Immature natural killer cell (primary cell): ENCODE results near the gene HOXA6. TPM values are rescaled to one million over a fixed set of nuclear protein-coding genes. Genes with fewer than 3 reads are reported as not detected.

ENCODE experiments used
- DNase-seq, 3 donors: peaks; one replicate each; pipeline ENCODE4 v3.0.0; 2022; ENCODE audit warnings: mixed read lengths in 1 of 3
- H3K27ac Mint-ChIP-seq, 6 donors: one replicate each; pipeline ENCODE4 v1.8.0; 2020; ENCODE audit warnings: mixed read lengths in 6 of 6, mild to moderate bottlenecking in 5 of 6, inconsistent platforms in 4 of 6, moderate library complexity in 3 of 6
- H3K27me3 Mint-ChIP-seq, 3 donors: one replicate each; pipeline ENCODE4 v1.8.0; 2020 to 2021; ENCODE audit warnings: low read depth in 3 of 3, mild to moderate bottlenecking in 3 of 3, mixed read lengths in 3 of 3, moderate library complexity in 3 of 3, inconsistent platforms in 1 of 3
- H3K36me3 Mint-ChIP-seq, 3 donors: one replicate each; pipeline ENCODE4 v1.8.0; 2020; ENCODE audit warnings: mixed read lengths in 3 of 3, inconsistent platforms in 2 of 3, mild to moderate bottlenecking in 2 of 3
- H3K4me1 Mint-ChIP-seq, 2 donors: one replicate each; pipeline ENCODE4 v1.8.0; 2020; ENCODE audit warnings: inconsistent platforms in 2 of 2, mild to moderate bottlenecking in 2 of 2, mixed read lengths in 2 of 2, moderate library complexity in 1 of 2
- H3K4me3 Mint-ChIP-seq, 5 donors: one replicate each; pipeline ENCODE4 v1.8.0; 2020; ENCODE audit warnings: mild to moderate bottlenecking in 5 of 5, mixed read lengths in 5 of 5, inconsistent platforms in 3 of 5, moderate library complexity in 3 of 5
- H3K9me3 Mint-ChIP-seq, 6 donors: one replicate each; pipeline ENCODE4 v1.8.0; 2020; ENCODE audit warnings: mild to moderate bottlenecking in 6 of 6, mixed read lengths in 6 of 6, inconsistent platforms in 4 of 6, moderate library complexity in 3 of 6
- polyA plus RNA-seq, 3 donors: library from polyadenylated mRNA; unstranded; fragments of 300-500 nt; fragmentation: Illumina TruSeq; gene quantifications; one replicate each; pipeline ENCODE4 v1.2.3, GENCODE V29; 2021

The HOXA6 gene
- 1 to 10 TPM in 1 of 3 donors, under 1 TPM in 1, not detected in 1; 0.52 to 3.8 TPM for polyA plus RNA-seq

DNA sequence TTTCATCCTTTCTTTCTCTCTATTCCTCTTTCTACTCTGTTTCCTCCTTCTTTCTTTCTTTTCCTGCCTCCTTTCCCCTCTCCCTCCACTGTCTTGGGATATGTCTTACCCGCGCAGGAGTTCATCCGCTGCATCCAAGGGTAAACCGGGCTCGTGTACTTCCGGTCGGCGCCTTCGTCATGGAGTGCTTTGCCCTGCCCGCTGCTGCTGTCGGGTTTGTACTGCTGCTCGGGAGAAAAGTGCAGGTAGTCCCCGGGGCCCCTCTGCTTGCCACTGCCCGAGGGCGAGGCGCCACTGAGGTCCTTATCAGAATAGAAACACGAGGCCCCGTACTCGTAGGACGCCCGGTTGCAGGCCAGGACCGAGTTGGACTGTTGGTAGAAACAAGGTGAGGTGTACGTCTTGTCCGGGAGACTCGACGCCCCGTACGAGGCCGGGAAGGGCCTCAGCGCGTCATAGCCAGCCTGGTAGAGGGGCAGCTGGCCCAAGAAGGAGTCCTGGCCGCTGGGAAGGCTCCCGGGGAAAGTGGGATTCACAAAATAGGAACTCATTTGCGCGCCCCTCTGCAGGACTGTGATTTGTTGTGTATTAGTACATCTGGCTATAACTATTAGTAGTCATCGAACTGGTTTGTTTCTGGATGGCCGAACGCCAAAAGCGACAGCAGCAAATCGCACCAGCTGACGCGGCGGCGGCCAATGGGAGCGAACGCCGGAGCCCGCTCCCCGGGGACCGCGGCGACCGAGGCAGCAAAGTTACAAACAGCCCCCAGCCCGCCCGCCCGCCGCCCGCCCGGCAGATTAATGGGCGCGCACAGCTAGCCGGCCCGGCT is at the start of gene HOXA6:
Gene HOXA6, minus strand, starts transcription at position 576 of the 832 bp plus-strand sequence. Its CDS starts 25 bp downstream, at position 551.
- Mint-ChIP-seq H3K4me1 (peaks cover 32 to 50% of the 10 kb centered on the region in 2 donors), H3K9me3 (no peaks in the 10 kb centered on the region), H3K27me3 (peaks cover 20 to 49% (median 34%) of the 10 kb centered on the region in 3 donors), H3K4me3 (peak within 1 kb of the TSS; percentile 79 to 88 (median 85)), H3K27ac (peak within 1 kb of the TSS in 2 of 6 donors; percentile 55 to 87), H3K36me3 (peaks cover 0 to 3% (median 0%) of the 10 kb centered on the region in 3 donors)
- peak in 1 of 3 donors; percentile 21 for DNase-seq

GRCh38 chr7:27196287-27196767 is 48.8 kb upstream of the HOXA6 start:
- DNase-seq, result peak; percentile 64 to 71 (median 70)
- Mint-ChIP-seq H3K36me3 (no peaks in the 10 kb centered on the region), H3K27ac (no peak overlapping the region), H3K4me3 (no peak overlapping the region), H3K27me3 (peaks cover 39 to 79% (median 74%) of the 10 kb centered on the region in 3 donors), H3K9me3 (no peaks in the 10 kb centered on the region), H3K4me1 (peaks cover 32 to 43% of the 10 kb centered on the region in 2 donors)

DNA sequence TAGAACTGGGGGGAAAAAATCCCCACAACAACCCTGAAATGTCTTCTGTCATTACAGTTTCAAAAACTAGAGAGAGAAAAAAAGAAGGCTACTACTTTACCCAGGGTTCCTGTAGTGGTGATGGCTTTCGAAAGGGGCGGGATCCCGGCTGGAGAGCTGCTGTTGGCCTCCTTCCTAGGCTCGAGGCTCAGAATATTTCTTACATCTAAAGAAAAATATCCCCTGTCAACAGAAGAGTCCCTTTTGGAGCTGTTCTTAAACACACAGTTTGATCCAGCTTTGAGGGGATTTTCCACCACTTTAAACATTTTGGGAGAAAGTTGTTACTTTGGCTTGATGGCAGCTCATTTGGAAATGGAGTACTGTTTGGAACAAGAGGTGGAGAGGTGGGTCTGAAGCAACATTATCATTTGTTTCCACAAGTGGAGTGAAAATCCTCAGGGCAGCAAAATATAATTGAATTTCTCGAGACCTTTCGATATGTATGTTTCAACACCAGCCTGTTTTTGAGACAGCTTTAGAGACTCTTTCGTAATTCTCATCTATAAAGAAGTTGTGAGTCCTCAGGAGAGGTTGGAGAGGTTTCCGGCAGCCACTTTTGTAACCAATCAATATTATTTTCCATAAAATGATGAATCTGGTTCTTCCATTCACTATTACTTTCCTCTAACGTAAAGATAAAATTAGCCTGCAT is 47.3 kb upstream of the HOXA6 start:
- no peak overlapping the region for H3K4me3 Mint-ChIP-seq
- peaks cover 22 to 33% of the 10 kb centered on the region in 2 donors for H3K4me1 Mint-ChIP-seq
- H3K27me3 Mint-ChIP-seq, result peaks cover 46 to 80% (median 76%) of the 10 kb centered on the region in 3 donors
- no peak for DNase-seq
- H3K36me3 Mint-ChIP-seq, result no peaks in the 10 kb centered on the region
- H3K9me3 Mint-ChIP-seq, result no peaks in the 10 kb centered on the region
- no peak overlapping the region for H3K27ac Mint-ChIP-seq

DNA sequence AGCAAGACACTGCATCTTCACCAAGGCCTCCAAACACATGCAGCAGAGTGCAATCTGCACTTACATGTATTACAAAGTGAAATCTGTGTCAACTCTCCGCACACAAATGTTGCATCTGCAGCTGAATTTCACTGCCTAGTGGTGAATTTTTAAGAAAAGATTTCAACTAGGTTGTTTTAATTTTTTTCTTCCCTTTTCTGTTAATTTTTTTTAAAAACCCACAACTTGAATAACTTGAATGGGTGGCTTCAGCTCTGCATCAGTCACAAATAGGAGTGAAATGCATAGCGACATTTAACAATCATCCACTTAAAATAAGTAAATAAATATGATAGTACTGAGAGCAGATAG is 46.4 kb upstream of the HOXA6 start:
- Mint-ChIP-seq H3K4me1 (peaks cover 28 to 39% of the 10 kb centered on the region in 2 donors), H3K36me3 (no peaks in the 10 kb centered on the region), H3K27me3 (peaks cover 46 to 79% (median 77%) of the 10 kb centered on the region in 3 donors), H3K4me3 (peak overlapping the region in 2 of 5 donors; percentile 12 to 73), H3K27ac (no peak overlapping the region), H3K9me3 (no peaks in the 10 kb centered on the region)
- DNase-seq, result no peak

DNA sequence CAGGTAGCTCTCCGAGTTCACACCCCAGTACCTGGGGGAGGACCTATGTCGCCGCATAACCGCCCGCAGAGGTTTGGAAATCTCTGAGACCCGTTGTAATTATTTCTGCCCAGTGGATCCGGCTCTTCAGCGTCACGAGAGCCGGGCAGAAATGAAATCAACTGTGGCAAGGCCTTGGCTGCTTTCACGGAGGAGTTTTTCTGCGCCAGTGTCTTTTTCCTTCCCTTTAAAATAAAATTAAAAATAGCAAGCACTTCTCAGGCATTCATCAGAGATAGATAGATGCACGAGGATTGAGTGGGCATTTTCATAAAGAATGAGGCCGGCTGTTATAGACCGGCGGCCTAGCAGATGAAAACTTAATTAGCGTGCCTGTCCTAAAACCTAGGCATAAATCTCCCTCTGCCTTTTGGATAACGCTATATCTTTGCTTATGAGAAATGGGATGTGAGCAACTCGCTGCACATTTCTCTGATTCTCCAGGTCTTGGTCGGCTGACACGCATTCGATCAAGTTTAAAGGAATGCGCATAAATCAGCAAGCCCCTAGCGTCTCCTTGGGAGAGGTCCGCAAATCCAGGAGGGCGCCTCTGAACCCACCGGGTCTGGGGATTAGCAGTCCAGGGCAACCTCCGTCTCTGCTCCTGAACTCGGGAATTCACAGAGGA is 45.9 kb upstream of the HOXA6 start:
- H3K4me3 Mint-ChIP-seq, result peak overlapping the region; percentile 21 to 73 (median 51)

GRCh38 chr7:27192546-27193334 is 45.2 kb upstream of the HOXA6 start:
- Mint-ChIP-seq H3K4me3 (peak overlapping the region; percentile 57 to 79 (median 73)), H3K9me3 (no peaks in the 10 kb centered on the region), H3K27ac (no peak overlapping the region), H3K36me3 (no peaks in the 10 kb centered on the region), H3K27me3 (peaks cover 49 to 77% (median 74%) of the 10 kb centered on the region in 3 donors), H3K4me1 (peaks cover 33 to 43% of the 10 kb centered on the region in 2 donors)
- DNase-seq, result no peak

More for the DNA sequence above, 45.9 kb upstream of the HOXA6 start:
- Mint-ChIP-seq H3K27me3 (peaks cover 49 to 77% (median 75%) of the 10 kb centered on the region in 3 donors), H3K36me3 (no peaks in the 10 kb centered on the region), H3K4me1 (peaks cover 29 to 43% of the 10 kb centered on the region in 2 donors), H3K27ac (peak overlapping the region in 1 of 6 donors; percentile 33), H3K9me3 (no peaks in the 10 kb centered on the region)
- DNase-seq, result no peak

DNA sequence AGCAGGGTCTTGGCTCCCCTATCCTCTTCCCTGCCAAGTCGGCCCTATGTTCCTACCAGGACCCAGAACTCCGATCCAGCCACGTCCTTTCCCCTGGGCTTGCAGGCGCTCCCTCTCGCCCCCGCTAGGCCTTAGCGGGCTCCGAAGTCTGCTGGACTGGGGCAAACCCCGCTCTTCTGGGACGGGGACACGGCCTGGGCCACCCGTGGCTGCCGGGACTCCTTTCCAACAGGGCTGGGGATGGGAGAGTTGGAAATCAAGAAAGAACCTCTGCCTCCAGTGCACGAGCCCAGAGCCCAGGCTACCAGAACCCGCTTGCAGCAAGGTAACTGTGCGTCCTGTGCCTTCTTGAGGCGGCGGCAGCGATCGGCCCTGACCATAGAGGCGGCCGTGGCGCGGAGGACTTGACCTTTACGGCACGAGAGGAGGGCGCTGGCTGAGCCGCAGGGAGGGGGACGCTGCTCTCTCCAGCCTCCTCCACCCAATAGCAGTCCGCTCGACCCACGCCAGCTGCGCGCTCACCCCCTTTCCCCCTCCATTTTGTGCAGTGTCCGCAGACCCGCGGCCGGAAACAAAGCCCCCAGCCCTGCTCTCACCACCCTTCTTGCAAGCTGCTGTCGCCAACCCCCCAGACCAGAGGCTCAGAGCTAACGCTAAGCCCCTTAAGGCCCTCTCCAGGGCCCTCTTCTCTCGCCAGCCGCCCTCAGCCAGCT is 44.4 kb upstream of the HOXA6 start:
- Mint-ChIP-seq H3K4me3 (peak overlapping the region; percentile 57 to 72 (median 63)), H3K36me3 (no peaks in the 10 kb centered on the region), H3K27ac (no peak overlapping the region), H3K9me3 (no peaks in the 10 kb centered on the region), H3K27me3 (peaks cover 53 to 77% (median 74%) of the 10 kb centered on the region in 3 donors), H3K4me1 (peaks cover 40 to 49% of the 10 kb centered on the region in 2 donors)
- DNase-seq, result no peak

DNA sequence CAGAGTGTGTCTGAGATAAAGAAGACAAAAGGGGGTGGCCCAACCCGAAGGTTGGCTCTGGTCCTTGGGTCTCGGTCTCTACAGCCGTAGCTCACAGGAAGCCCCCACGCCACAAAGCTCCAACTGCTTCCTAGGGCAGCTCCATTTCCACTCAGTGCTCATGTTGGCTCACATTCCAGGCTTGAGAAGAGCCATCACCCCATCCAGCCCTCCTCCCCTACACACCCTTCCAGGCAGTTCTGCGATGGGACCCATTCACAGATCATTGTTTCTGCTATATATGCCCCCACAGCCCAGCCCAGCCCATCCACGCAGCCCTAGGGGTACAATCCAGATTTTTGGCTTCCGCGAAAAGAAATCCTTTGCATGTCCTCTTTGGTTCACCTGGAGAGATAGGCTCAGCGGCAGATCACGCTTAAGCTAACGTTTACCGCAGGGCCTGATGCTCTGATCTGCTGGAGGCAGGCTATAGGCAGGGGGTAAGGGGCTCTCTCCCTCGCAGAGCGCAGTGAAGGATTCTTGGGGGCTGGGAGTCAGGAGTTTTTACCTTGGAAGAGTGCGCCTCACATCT is 43.7 kb upstream of the HOXA6 start:
- no peak overlapping the region for H3K27ac Mint-ChIP-seq
- H3K9me3 Mint-ChIP-seq, result no peaks in the 10 kb centered on the region
- peaks cover 41 to 51% of the 10 kb centered on the region in 2 donors for H3K4me1 Mint-ChIP-seq
- H3K27me3 Mint-ChIP-seq, result peaks cover 55 to 76% (median 73%) of the 10 kb centered on the region in 3 donors
- no peaks in the 10 kb centered on the region for H3K36me3 Mint-ChIP-seq
- H3K4me3 Mint-ChIP-seq, result peak overlapping the region in 2 of 5 donors; percentile 9 to 32
- no peak for DNase-seq

DNA sequence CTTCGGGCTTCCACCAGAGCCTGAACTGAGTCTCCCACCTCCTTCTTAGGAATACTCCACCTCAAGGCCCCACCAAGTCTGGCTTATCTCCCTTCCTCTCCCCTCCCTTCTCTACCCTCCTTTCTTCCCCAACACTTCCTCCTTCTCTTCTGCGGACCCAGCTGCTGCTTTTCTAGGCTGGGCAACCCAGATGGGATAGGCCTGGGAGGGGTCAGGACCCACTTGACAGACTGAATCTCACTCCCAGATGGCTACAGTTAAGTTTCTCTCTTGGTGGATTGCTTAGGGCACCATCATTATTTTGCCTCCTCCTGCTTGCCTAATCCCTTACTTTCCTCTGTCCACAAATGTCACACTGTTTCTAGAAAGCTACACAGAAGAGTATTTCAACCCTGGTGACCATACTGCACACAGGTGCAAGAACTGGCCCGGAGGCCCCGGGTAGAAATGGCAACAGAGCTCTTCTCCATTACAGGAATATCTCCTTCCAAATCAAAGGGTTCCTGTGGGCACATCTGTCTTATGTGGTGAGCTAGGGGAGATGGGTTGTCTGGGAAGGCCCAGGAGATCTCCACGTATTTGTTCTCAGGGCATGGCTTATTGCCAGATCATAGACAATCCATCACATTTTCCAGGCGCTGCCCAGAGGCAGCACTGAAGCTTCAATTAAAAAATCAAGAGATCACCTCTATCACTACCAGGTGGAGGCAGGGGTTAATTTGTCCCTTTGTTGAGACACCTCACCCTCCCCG is 42.6 kb upstream of the HOXA6 start:
- H3K9me3 Mint-ChIP-seq, result no peaks in the 10 kb centered on the region
- no peak overlapping the region for H3K27ac Mint-ChIP-seq
- H3K36me3 Mint-ChIP-seq, result no peaks in the 10 kb centered on the region
- peaks cover 64 to 79% (median 78%) of the 10 kb centered on the region in 3 donors for H3K27me3 Mint-ChIP-seq
- no peak for DNase-seq
- H3K4me1 Mint-ChIP-seq, result peaks cover 52 to 62% of the 10 kb centered on the region in 2 donors
- H3K4me3 Mint-ChIP-seq, result peak overlapping the region in 1 of 5 donors; percentile 93

- Mint-ChIP-seq H3K4me1 (peaks cover 58 to 69% of the 10 kb centered on the region in 2 donors), H3K4me3 (peak overlapping the region; percentile 44 to 93 (median 60)), H3K9me3 (no peaks in the 10 kb centered on the region), H3K27ac (no peak overlapping the region), H3K27me3 (peaks cover 65 to 79% (median 78%) of the 10 kb centered on the region in 3 donors), H3K36me3 (no peaks in the 10 kb centered on the region)
- DNase-seq, result no peak
Observed at GRCh38 chr7:27189295-27189996, 41.9 kb upstream of the HOXA6 start.
